NB4 (cell line): Measurements from ENCODE around the gene CYREN.

ENCODE experiments used
- POLR2A ChIP-seq: IDR thresholded peaks from 2 replicates; pipeline ENCODE4 v1.6.1; 2011; ENCODE audit warnings: mild to moderate bottlenecking; ENCODE audit not compliant: insufficient read length; ENCODE audit errors: extremely low read depth
- TF ChIP-seq, protein P1 (sequence below): IDR thresholded peaks from one replicate; pipeline ENCODE4 v1.5.1; 2012; ENCODE audit warnings: low read depth, low read length
- TF ChIP-seq, protein P2 (sequence below): IDR thresholded peaks from 2 replicates; pipeline ENCODE4 v1.6.1; 2011; ENCODE audit warnings: low read depth, low read length

DNA sequence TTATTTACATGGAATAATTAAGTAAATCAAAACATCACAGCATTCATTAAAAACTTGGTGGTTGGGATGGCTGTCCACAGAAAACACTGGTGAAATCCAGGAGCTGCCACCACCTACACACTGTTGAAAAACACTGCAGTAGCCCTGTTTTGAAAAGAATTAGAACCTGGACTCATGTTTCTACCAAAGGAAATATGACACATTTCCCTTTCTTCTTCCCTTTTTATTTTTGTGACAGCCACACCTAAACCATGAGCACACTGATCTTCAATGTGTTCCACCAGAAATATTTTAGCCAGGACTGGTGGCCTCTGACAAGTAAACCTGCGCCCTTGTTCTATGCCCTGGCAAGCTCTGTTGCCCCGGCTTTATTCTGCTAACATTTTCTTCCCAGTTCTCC, 19.4 kb downstream of the CYREN start:
- TF ChIP-seq, protein P1, sequence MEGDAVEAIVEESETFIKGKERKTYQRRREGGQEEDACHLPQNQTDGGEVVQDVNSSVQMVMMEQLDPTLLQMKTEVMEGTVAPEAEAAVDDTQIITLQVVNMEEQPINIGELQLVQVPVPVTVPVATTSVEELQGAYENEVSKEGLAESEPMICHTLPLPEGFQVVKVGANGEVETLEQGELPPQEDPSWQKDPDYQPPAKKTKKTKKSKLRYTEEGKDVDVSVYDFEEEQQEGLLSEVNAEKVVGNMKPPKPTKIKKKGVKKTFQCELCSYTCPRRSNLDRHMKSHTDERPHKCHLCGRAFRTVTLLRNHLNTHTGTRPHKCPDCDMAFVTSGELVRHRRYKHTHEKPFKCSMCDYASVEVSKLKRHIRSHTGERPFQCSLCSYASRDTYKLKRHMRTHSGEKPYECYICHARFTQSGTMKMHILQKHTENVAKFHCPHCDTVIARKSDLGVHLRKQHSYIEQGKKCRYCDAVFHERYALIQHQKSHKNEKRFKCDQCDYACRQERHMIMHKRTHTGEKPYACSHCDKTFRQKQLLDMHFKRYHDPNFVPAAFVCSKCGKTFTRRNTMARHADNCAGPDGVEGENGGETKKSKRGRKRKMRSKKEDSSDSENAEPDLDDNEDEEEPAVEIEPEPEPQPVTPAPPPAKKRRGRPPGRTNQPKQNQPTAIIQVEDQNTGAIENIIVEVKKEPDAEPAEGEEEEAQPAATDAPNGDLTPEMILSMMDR: no peak
- no peak for TF ChIP-seq POLR2A
- TF ChIP-seq, protein P2, sequence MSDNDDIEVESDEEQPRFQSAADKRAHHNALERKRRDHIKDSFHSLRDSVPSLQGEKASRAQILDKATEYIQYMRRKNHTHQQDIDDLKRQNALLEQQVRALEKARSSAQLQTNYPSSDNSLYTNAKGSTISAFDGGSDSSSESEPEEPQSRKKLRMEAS: no peak
